ENCODE measurements around the gene SYNGR1. TPM values are rescaled to one million over a fixed set of nuclear protein-coding genes. Genes with fewer than 3 reads are reported as not detected.

The SYNGR1 gene, protein sequence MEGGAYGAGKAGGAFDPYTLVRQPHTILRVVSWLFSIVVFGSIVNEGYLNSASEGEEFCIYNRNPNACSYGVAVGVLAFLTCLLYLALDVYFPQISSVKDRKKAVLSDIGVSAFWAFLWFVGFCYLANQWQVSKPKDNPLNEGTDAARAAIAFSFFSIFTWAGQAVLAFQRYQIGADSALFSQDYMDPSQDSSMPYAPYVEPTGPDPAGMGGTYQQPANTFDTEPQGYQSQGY
- 4.9 TPM for polyA plus RNA-seq (2012; ENCODE audit: low read depth, missing spikeins)

DNA sequence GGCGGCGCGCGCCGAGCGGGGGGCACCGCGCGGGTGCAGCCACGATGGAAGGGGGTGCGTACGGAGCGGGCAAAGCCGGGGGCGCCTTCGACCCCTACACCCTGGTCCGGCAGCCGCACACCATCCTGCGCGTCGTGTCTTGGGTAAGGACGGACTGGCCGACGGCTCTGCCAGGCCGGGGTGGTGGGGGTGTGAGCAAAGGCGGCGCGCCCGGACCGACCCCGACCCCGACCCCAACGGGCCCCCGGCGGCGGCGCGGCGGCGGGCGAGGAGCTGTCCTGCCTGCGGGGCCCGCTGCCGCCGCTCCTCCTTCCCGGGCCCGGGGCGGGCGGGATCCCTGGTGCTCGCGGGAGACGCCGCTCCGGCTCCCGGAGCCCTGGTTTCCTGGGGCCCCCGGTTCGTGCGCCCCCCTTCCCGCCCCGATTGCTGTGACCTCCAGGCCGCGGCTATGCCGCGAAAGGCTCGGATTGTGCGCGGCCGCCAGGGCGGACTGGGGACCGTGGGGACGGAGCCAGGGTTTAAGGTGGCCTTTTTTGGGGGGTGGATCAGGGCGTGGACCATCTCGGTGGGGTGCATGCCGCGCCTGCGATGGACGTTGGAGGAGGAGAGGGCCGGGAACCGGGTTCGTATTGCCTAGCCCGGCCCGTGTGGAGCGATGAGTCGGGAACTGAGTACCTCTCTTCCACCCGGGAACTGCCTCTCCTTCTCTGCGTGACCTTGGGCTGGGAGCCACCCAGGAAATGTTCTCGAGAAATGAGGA lies at the start of gene SYNGR1:
SYNGR1 (plus strand) TSS at position 25 of the 760 bp plus-strand sequence; CDS start at position 45, 20 bp downstream.
- TF ChIP-seq SPI1 (IDR thresholded peaks at IDR 0.05; ENCODE audit: low read depth, low read length), result no peak
- TF ChIP-seq TAF1 (IDR thresholded peaks at IDR 0.05; ENCODE audit: low read depth, low read length), result no peak
- no peak for TF ChIP-seq POU2F2 (IDR thresholded peaks at IDR 0.05; ENCODE audit: low read depth, low read length)
- TF ChIP-seq PAX5 (IDR thresholded peaks at IDR 0.05; ENCODE audit: insufficient read depth, low read length, severe bottlenecking), result no peak
- no peak for TF ChIP-seq POLR2AphosphoS5 (IDR thresholded peaks at IDR 0.05; ENCODE audit: low read depth, low read length)
- no peak for TF ChIP-seq POLR2A (IDR thresholded peaks at IDR 0.05; ENCODE audit: low read depth, low read length)
- no peak for DNase-seq (ENCODE audit: insufficient read length, low spot score)
- FAIRE-seq, result peak; percentile 72

DNA sequence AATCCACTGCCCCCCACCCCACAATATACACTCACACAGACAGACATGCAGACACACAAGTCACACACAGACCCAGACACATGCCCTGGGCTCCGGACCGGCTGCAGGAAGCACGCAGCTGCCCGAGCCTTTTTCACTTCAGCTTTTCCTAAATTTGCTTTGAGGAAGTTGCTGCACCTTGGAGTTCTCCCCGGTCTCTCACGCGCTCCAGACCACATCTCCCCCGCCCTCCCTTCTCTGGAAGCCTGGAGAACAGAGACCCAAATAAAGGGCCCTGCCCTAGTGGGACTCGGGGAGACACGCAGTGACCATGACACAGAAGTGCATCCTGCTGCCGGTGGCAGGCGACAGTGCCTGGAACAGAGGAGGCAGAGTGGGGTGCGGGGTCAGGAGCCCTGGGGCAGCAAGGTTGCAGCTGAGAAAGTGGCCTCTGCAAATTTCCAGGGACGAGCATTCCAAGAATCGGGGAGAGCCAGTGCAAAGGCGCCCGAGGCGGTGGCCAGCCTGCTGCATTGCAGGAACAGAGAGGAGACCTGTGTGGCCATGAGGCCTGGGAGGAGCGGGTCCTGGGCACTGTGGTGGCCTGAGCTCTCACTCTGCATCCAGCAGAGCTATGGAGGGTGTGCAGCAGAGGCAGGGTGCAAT lies 49.5 kb upstream of the SYNGR1 start:
- no peak for TF ChIP-seq POU2F2 (IDR thresholded peaks at IDR 0.05; ENCODE audit: low read depth, low read length)
- 0 out of 2 replicates have a peak, but pooled peaks have one; percentile 8 for TF ChIP-seq SPI1 (IDR thresholded peaks at IDR 0.05; ENCODE audit: low read depth, low read length)
- no peak for DNase-seq (ENCODE audit: insufficient read length, low spot score)
- peak; percentile 82 for FAIRE-seq

DNA sequence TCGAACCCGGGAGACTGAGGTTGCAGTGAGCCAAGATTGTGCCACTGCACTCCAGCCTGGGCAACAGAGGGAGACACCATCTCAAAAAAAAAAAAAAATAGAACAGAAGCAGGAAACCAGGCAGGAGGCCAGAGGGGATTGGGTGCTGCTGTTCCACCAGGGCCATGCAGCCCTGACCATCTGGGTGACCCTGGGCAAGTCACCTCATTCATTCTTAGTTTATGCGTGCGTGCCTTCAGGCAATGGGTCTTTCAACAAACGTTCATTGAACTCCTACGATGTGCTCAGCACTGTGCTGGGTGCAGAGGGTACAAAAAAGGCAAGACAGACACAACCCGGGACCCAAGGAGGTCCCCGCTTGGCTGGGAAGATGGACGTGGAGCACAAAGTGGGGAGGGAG lies 48.7 kb upstream of the SYNGR1 start:
- TF ChIP-seq SPI1 (IDR thresholded peaks at IDR 0.05; ENCODE audit: low read depth, low read length) (no peak), POLR2AphosphoS5 (IDR thresholded peaks at IDR 0.05; ENCODE audit: low read depth, low read length) (no peak), TAF1 (IDR thresholded peaks at IDR 0.05; ENCODE audit: low read depth, low read length) (no peak), POLR2A (IDR thresholded peaks at IDR 0.05; ENCODE audit: low read depth, low read length) (no peak), PAX5 (IDR thresholded peaks at IDR 0.05; ENCODE audit: insufficient read depth, low read length, severe bottlenecking) (no peak), POU2F2 (IDR thresholded peaks at IDR 0.05; ENCODE audit: low read depth, low read length) (no peak)
- FAIRE-seq, result no peak

DNA sequence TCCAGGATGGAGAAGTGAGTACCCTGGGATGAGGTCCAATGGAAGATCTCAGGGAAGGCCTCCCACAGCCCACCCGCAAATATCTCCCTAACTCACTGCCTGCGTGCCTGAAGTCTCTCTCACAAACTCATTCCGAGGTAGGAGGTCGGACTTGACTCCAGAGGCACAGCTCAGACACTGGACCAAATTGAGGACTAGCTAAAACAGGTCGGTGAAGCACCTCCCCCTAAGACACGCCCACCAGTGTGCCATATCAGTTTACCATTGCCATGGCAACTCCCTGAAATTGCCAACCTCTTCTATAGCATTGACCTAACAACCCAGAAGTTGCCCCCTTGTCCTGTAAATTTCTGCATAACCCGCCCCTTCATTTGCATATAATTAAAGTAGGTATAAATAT lies 47.9 kb upstream of the SYNGR1 start:
- no peak for DNase-seq (ENCODE audit: insufficient read length, low spot score)
- no peak for FAIRE-seq
- TF ChIP-seq PAX5 (IDR thresholded peaks at IDR 0.05; ENCODE audit: insufficient read depth, low read length, severe bottlenecking) (no peak), POU2F2 (IDR thresholded peaks at IDR 0.05; ENCODE audit: low read depth, low read length) (no peak), POLR2A (IDR thresholded peaks at IDR 0.05; ENCODE audit: low read depth, low read length) (no peak), TAF1 (IDR thresholded peaks at IDR 0.05; ENCODE audit: low read depth, low read length) (no peak), POLR2AphosphoS5 (IDR thresholded peaks at IDR 0.05; ENCODE audit: low read depth, low read length) (no peak), SPI1 (IDR thresholded peaks at IDR 0.05; ENCODE audit: low read depth, low read length) (no peak)

More for the DNA sequence above, 48.7 kb upstream of the SYNGR1 start:
- no peak for DNase-seq (ENCODE audit: insufficient read length, low spot score)

DNA sequence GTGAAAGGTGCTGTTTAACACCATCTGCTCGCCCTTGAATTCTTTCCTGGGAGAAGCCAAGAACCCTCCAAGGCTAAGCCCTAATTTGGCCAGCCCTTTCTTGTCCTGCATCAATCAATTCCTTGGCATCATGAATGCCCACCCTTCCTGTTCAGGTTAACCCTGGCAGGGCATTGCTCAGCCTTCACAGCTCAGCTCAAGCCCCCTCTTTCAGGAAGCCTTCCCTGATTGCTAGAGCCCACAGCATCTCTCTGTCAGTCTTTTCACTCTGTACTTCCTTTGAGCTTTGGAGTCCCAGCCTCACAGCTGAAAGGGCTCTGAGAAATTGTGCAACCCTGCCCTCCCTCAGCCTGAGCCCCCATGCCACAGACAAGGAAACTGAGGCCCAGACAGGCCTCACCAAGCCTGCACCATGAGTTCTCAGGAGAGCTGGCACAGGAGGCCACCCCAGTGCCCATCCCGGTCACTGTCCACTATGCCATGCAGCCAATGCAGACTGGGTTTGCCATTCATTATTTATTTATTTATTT lies 47.3 kb upstream of the SYNGR1 start:
- DNase-seq (ENCODE audit: insufficient read length, low spot score) (no peak), FAIRE-seq (no peak)
- TF ChIP-seq POLR2AphosphoS5 (IDR thresholded peaks at IDR 0.05; ENCODE audit: low read depth, low read length), result no peak
- no peak for TF ChIP-seq TAF1 (IDR thresholded peaks at IDR 0.05; ENCODE audit: low read depth, low read length)
- TF ChIP-seq POLR2A (IDR thresholded peaks at IDR 0.05; ENCODE audit: low read depth, low read length), result no peak
- TF ChIP-seq SPI1 (IDR thresholded peaks at IDR 0.05; ENCODE audit: low read depth, low read length), result no peak
- no peak for TF ChIP-seq POU2F2 (IDR thresholded peaks at IDR 0.05; ENCODE audit: low read depth, low read length)
- no peak for TF ChIP-seq PAX5 (IDR thresholded peaks at IDR 0.05; ENCODE audit: insufficient read depth, low read length, severe bottlenecking)

DNA sequence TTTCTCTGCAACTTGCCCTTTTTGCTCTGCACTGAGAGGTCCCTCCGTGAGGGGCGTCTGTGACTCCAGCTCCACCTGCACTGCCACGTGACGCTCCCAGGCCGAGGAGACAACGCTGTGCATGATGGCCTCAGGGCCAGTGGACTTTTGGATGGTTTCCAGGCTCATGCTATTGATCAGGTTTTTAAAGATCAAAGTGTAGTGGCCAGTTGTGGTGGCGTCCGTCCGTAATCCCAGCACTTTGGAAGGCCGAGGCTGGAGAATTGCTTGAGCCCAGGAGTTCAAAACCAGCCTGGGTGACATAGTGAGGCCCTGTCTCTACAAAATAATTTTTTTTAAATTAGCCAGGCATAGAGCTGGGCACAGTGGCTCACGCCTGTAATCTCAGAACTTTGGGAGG lies 46.4 kb upstream of the SYNGR1 start:
- TF ChIP-seq POU2F2 (IDR thresholded peaks at IDR 0.05; ENCODE audit: low read depth, low read length), result no peak
- no peak for TF ChIP-seq PAX5 (IDR thresholded peaks at IDR 0.05; ENCODE audit: insufficient read depth, low read length, severe bottlenecking)
- TF ChIP-seq POLR2A (IDR thresholded peaks at IDR 0.05; ENCODE audit: low read depth, low read length), result no peak
- TF ChIP-seq SPI1 (IDR thresholded peaks at IDR 0.05; ENCODE audit: low read depth, low read length), result no peak
- TF ChIP-seq TAF1 (IDR thresholded peaks at IDR 0.05; ENCODE audit: low read depth, low read length), result no peak
- TF ChIP-seq POLR2AphosphoS5 (IDR thresholded peaks at IDR 0.05; ENCODE audit: low read depth, low read length), result no peak
- DNase-seq (ENCODE audit: insufficient read length, low spot score) (no peak), FAIRE-seq (no peak)

DNA sequence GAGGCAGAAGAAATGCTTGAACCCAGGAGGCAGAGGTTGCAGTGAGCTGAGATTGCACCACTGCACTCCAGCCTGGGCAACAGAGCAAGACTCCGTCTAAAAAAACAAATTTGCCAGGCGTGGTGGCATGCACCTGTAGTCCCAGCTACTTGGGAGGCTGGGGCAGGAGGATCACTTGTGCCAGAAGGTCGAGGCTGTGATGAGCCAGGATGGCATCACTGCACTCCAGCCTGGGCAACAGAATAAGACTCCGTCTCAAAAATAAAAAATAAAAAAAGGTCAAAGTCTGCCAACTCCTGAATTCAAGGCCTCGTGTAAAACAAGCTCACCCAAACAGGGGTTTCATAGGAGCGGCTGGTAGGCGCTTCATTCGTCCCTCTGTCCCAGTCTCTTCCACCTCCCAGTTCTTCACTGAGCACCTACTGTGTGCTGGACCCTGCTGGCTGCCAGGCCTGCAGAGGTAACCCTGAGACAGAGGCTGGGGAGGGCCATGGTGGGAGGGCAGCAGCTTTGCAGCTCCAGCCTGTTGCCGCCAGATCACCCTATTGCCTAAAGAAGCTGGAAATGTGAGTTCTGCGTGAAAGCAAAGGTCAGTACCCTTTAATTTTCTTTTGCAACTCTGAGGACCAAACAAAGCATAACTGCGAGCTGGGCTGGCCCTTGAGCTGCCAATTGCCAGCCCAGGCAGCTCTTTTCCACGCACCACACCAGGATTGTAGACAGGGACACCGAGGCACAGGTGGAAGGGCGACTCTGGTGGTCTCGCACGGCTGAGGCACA lies 45.7 kb upstream of the SYNGR1 start:
- TF ChIP-seq PAX5 (IDR thresholded peaks at IDR 0.05; ENCODE audit: insufficient read depth, low read length, severe bottlenecking) (no peak), POLR2AphosphoS5 (IDR thresholded peaks at IDR 0.05; ENCODE audit: low read depth, low read length) (no peak), POLR2A (IDR thresholded peaks at IDR 0.05; ENCODE audit: low read depth, low read length) (no peak), SPI1 (IDR thresholded peaks at IDR 0.05; ENCODE audit: low read depth, low read length) (no peak), TAF1 (IDR thresholded peaks at IDR 0.05; ENCODE audit: low read depth, low read length) (no peak), POU2F2 (IDR thresholded peaks at IDR 0.05; ENCODE audit: low read depth, low read length) (no peak)
- no peak for FAIRE-seq
- DNase-seq (ENCODE audit: insufficient read length, low spot score), result no peak

DNA sequence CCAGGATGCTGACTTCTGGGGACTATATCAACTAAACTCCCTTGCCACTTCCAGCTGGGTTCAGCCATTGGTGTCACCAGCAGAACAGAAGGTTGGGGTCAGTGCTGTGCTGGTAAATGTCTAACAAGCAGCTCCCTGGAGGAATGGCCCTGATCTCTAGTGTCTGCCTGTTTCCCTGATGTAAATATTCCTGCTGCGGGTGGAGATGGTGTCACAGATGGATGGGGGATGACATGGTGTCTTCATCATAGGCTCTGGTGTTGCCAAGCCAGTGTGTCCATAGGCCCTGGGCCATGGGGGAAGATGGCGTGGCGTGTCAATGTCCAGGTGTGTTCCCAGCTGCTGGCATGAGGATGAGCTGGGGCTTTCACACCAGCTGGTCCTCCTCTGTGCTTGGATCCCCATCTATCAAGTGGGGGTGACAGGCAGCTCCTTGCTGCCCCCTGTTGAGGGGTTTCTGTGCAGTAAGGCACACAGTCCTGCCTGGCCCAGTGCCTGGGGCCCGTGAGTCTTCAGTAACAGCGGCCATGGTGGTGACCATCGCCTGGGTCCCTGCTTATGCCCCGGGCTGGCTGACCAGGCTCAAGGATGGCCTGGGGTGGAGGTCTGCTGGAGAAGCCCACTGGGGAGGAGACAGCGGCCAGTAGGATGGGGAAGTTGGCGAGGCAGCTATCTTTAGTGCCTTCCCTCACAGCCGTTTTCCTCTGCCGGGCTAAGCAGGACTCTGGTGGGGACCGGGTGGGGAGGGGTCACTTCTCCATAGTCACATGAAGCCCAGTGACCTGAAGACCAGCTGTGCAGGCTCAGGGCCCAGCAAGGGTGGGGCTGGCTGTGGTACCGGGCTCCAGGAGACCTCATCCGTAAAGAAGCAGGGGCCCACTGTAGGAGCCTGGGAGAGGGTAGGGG lies 43.1 kb upstream of the SYNGR1 start:
- no peak for TF ChIP-seq POLR2AphosphoS5 (IDR thresholded peaks at IDR 0.05; ENCODE audit: low read depth, low read length)
- TF ChIP-seq PAX5 (IDR thresholded peaks at IDR 0.05; ENCODE audit: insufficient read depth, low read length, severe bottlenecking), result no peak
- TF ChIP-seq POU2F2 (IDR thresholded peaks at IDR 0.05; ENCODE audit: low read depth, low read length), result no peak
- no peak for TF ChIP-seq TAF1 (IDR thresholded peaks at IDR 0.05; ENCODE audit: low read depth, low read length)
- no peak for TF ChIP-seq POLR2A (IDR thresholded peaks at IDR 0.05; ENCODE audit: low read depth, low read length)
- no peak for TF ChIP-seq SPI1 (IDR thresholded peaks at IDR 0.05; ENCODE audit: low read depth, low read length)
- FAIRE-seq (peak; percentile 87), DNase-seq (ENCODE audit: insufficient read length, low spot score) (no peak)
